Measurements from ENCODE around the gene ATG4C.

DNA sequence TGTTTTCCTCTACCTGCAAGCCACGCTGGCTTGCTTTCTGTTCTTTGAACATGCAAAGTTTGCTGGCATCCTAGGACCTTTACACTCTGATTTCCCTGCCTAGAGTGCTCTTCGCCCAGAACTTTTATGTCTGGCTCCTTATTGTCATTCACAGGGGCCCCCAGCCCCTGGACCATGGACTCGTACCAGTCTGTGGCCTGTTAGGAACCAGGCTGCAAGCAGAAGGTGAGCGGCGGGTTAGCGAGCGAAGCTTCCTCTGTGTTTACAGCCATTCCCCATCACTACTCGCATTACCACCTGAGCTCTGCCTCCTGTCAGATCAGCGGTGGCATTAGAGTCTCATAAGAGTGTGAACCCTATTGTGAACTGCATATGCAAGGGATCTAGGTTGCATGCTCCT, 73.0 kb downstream of the ATG4C start:
- no peak for TF ChIP-seq POLR2A (IDR thresholded peaks at IDR 0.05; ENCODE audit: low read depth, low read length)
- TF ChIP-seq, protein P1, sequence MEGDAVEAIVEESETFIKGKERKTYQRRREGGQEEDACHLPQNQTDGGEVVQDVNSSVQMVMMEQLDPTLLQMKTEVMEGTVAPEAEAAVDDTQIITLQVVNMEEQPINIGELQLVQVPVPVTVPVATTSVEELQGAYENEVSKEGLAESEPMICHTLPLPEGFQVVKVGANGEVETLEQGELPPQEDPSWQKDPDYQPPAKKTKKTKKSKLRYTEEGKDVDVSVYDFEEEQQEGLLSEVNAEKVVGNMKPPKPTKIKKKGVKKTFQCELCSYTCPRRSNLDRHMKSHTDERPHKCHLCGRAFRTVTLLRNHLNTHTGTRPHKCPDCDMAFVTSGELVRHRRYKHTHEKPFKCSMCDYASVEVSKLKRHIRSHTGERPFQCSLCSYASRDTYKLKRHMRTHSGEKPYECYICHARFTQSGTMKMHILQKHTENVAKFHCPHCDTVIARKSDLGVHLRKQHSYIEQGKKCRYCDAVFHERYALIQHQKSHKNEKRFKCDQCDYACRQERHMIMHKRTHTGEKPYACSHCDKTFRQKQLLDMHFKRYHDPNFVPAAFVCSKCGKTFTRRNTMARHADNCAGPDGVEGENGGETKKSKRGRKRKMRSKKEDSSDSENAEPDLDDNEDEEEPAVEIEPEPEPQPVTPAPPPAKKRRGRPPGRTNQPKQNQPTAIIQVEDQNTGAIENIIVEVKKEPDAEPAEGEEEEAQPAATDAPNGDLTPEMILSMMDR (IDR thresholded peaks at IDR 0.05; ENCODE audit: extremely low read depth in 1 of 2, insufficient read depth in 1 of 2, low read depth in 1 of 2, low read length in 2 of 2): no peak
- TF ChIP-seq POLR2AphosphoS5 (IDR thresholded peaks at IDR 0.05; ENCODE audit: insufficient read depth, low read depth, low read length): no peak
- TF ChIP-seq, protein P2, sequence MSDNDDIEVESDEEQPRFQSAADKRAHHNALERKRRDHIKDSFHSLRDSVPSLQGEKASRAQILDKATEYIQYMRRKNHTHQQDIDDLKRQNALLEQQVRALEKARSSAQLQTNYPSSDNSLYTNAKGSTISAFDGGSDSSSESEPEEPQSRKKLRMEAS (IDR thresholded peaks at IDR 0.05; ENCODE audit: insufficient read depth, insufficient read length): no peak
- no peak for TF ChIP-seq EZH2 (IDR thresholded peaks at IDR 0.05; ENCODE audit: borderline replicate concordance, low read depth, low read length, severe bottlenecking)
